Panc1 (cell line): ENCODE data around the gene ANKRD17. TPM values are rescaled to one million over a fixed set of nuclear protein-coding genes. Genes with fewer than 3 reads are reported as not detected.

Experiments used
- ATAC-seq: fragments of 200-7000 bp; cut with Tn5 transposase; 2 replicates; pipeline ENCODE4 v1.9.1; 2020; ENCODE audit warnings: mild to moderate bottlenecking, moderate library complexity
- BruUV-seq: library from RNA; stranded (reverse); fragments of 400-500 nt; replicated peaks from 2 replicates; lab custom pipeline; 2021; lab: Mats Ljungman, UMichigan
- CTCF ChIA-PET: fragments of 300-600 bp; sonication (Branson Sonifier 250); formaldehyde crosslinking; loops from one replicate; lab custom pipeline; 2022; ENCODE audit warnings: antibody characterized with exemption; lab: Charles Lee
- POLR2A ChIA-PET: fragments of 300-600 bp; sonication (Branson Sonifier 250); formaldehyde crosslinking; loops from one replicate; lab custom pipeline; 2022; ENCODE audit warnings: antibody characterized with exemption; lab: Charles Lee
- DNase-seq: peaks from one replicate; pipeline ENCODE4 v3.0.0-alpha.2; 2010; ENCODE audit warnings: low read depth, low spot score
- H3K27ac ChIP-seq: 2 replicates; pipeline ENCODE4 v1.5.1; 2011; ENCODE audit warnings: mild to moderate bottlenecking, low read length, inconsistent platforms
- H3K27me3 ChIP-seq: fragments of 200-500 bp; sonication (Bioruptor generic); 2 replicates; pipeline ENCODE4 v1.6.0; 2014; ENCODE audit warnings: low read length, inconsistent platforms; ENCODE audit not compliant: control insufficient read depth, insufficient read depth
- H3K36me3 ChIP-seq: fragments of 200-500 bp; sonication (Bioruptor generic); 2 replicates; pipeline ENCODE4 v1.5.1; 2014; ENCODE audit warnings: inconsistent platforms, mild to moderate bottlenecking, low read length, moderate library complexity; ENCODE audit not compliant: control insufficient read depth, insufficient read depth
- H3K4me1 ChIP-seq: 2 replicates; pipeline ENCODE4 v1.5.1; 2011; ENCODE audit warnings: inconsistent platforms, mild to moderate bottlenecking, low read length, moderate library complexity; ENCODE audit not compliant: control insufficient read depth, insufficient read depth
- H3K4me3 ChIP-seq, 2 experiments: 2 replicates each; pipeline ENCODE4 v1.5.1; 2011 to 2012; ENCODE audit warnings: low read depth in 2 of 2, low read length in 2 of 2, mild to moderate bottlenecking in 2 of 2, inconsistent platforms in 1 of 2, moderate library complexity in 1 of 2
- H3K9me3 ChIP-seq: fragments of 200-500 bp; sonication (Bioruptor generic); 2 replicates; pipeline ENCODE4 v1.5.1; 2014; ENCODE audit warnings: low read depth, mild to moderate bottlenecking, inconsistent platforms, low read length, moderate library complexity; ENCODE audit not compliant: control insufficient read depth, insufficient read depth
- CTCF ChIP-seq: fragments of 450-650 bp; IDR thresholded peaks from 2 replicates; pipeline ENCODE4 v1.5.1; 2017; ENCODE audit warnings: mild to moderate bottlenecking
- POLR2AphosphoS5 ChIP-seq: IDR thresholded peaks from 2 replicates; pipeline ENCODE4 v1.6.1; 2012; ENCODE audit warnings: mild to moderate bottlenecking, low read depth, low read length, moderate library complexity
- REST ChIP-seq, 2 experiments: IDR thresholded peaks; 2 replicates each; pipeline ENCODE4 v1.6.1; 2011 to 2012; ENCODE audit warnings: low read depth in 2 of 2, control low read depth in 1 of 2, low read length in 1 of 2, mild to moderate bottlenecking in 1 of 2, moderate library complexity in 1 of 2; ENCODE audit not compliant: insufficient read depth in 1 of 2
- SIN3A ChIP-seq: IDR thresholded peaks from 2 replicates; pipeline ENCODE4 v1.6.1; 2012; ENCODE audit warnings: low read depth, mild to moderate bottlenecking, low read length, moderate library complexity, borderline replicate concordance; ENCODE audit not compliant: insufficient read depth
- TCF7L2 ChIP-seq: IDR thresholded peaks from 2 replicates; pipeline ENCODE4 v1.6.1; 2011; ENCODE audit warnings: mild to moderate bottlenecking, low read depth, low read length, inconsistent platforms
- in situ Hi-C: cut with HindIII; loops from 2 replicates; pipeline ENCODE4 v1.10.0; 2016; ENCODE audit warnings: low sequenced_read_pairs, low pct_unique_long_range_greater_than_20kb
- intact Hi-C: fragments of 100-400 bp; cut with micrococcal nuclease; formaldehyde crosslinking; loops from one replicate; pipeline ENCODE4 v1.10.0; 2022; ENCODE audit not compliant: unreplicated experiment
- total RNA-seq: library from RNA; stranded (reverse); gene quantifications from one replicate; pipeline ENCODE4 v1.2.1, GENCODE V29; 2021; ENCODE audit not compliant: unreplicated experiment

Gene ANKRD17
- total RNA-seq, 1 experiment from 2014 or later: 38.5 TPM

- Histone ChIP-seq H3K27me3 (no peaks in the 10 kb centered on the region), H3K4me3 (no peak overlapping the region), H3K36me3 (no peaks in the 10 kb centered on the region; the same call in 1 of the 2 replicates), H3K9me3 (no peaks in the 10 kb centered on the region), H3K27ac (no peak overlapping the region), H3K4me1 (peaks cover 3% of the 10 kb centered on the region; the same call in 1 of the 2 replicates)
- no peak for DNase-seq
- no peak for ATAC-seq
- TF ChIP-seq TCF7L2 (no peak), SIN3A (no peak), CTCF (no peak), POLR2AphosphoS5 (no peak), REST (IDR thresholded peaks at IDR 0.05; ENCODE audit: insufficient read depth in 1 of 2, low read depth in 2 of 2, low read length in 1 of 2) (no peak)
- intact Hi-C loops (no loop called here), in situ Hi-C loops (no loop called here)
- BruUV-seq: no TSS peak
- ChIA-PET CTCF (no interaction called here), POLR2A (no interaction called here)
Measured at GRCh38 chr4:73066445-73066844, 192.2 kb downstream of the ANKRD17 start.

GRCh38 chr4:73064536-73064935 lies 194.1 kb downstream of the ANKRD17 start:
- peaks cover 3% of the 10 kb centered on the region; the same call in 1 of the 2 replicates for H3K4me1 ChIP-seq
- H3K27ac ChIP-seq: no peak overlapping the region
- in situ Hi-C loops (no loop called here), intact Hi-C loops (no loop called here)
- ATAC-seq (no peak), DNase-seq (no peak)
- no TSS peak for BruUV-seq
- TF ChIP-seq REST (IDR thresholded peaks at IDR 0.05; ENCODE audit: insufficient read depth in 1 of 2, low read depth in 2 of 2, low read length in 1 of 2): no peak
- TF ChIP-seq TCF7L2: no peak
- TF ChIP-seq POLR2AphosphoS5: no peak
- TF ChIP-seq SIN3A: no peak
- no peak for TF ChIP-seq CTCF
- no peaks in the 10 kb centered on the region for H3K9me3 ChIP-seq
- H3K4me3 ChIP-seq: no peak overlapping the region
- CTCF ChIA-PET: no interaction called here
- peaks cover 2% of the 10 kb centered on the region for H3K36me3 ChIP-seq
- H3K27me3 ChIP-seq: no peaks in the 10 kb centered on the region
- POLR2A ChIA-PET: no interaction called here
